K562 (cell line): ENCODE data around the gene B3GALT5. TPM values are rescaled to one million over a fixed set of nuclear protein-coding genes. Genes with fewer than 3 reads are reported as not detected.

Source experiments
- BRCA1 ChIP-seq, 2 experiments: fragments of 450-650 bp in 1 of 2; sonication (generic) in 1 of 2; formaldehyde crosslinking in 1 of 2; IDR thresholded peaks; 2 replicates each; pipeline versions ENCODE4 v1.5.0 to v1.6.1; 2017 to 2020; ENCODE audit warnings: mild to moderate bottlenecking in 1 of 2, missing genetic modification reagents in 1 of 2
- CSDE1 ChIP-seq, 2 experiments: fragments of 450-650 bp; IDR thresholded peaks; 2 replicates each; pipeline ENCODE4 v1.6.1; 2016; ENCODE audit warnings: mild to moderate bottlenecking in 1 of 2
- CTCFL ChIP-seq: IDR thresholded peaks from 2 replicates; pipeline ENCODE4 v1.6.1; 2011; ENCODE audit warnings: borderline replicate concordance, low read depth, mild to moderate bottlenecking, moderate library complexity, low read length; ENCODE audit not compliant: insufficient read depth, poor library complexity, severe bottlenecking
- DMBX1 ChIP-seq: fragments of 250-450 bp; sonication (Bioruptor Pico); IDR thresholded peaks from 2 replicates; pipeline ENCODE4 v1.8.0; 2022; ENCODE audit warnings: inconsistent platforms, mild to moderate bottlenecking, moderate library complexity, borderline replicate concordance
- ELK3 ChIP-seq: fragments of 450-650 bp; formaldehyde crosslinking; IDR thresholded peaks from 2 replicates; pipeline ENCODE4 v1.4.0; 2020; ENCODE audit warnings: mild to moderate bottlenecking
- RERE ChIP-seq: sonication (generic); formaldehyde crosslinking; IDR thresholded peaks from 2 replicates; pipeline ENCODE4 v1.8.0; 2023; ENCODE audit warnings: missing genetic modification reagents, mild to moderate bottlenecking, borderline replicate concordance
- TAL1 ChIP-seq: fragments of 450-650 bp; IDR thresholded peaks from 2 replicates; pipeline ENCODE4 v1.6.1; 2016; ENCODE audit warnings: mild to moderate bottlenecking
- ZBTB34 ChIP-seq: fragments of 250-450 bp; sonication (Bioruptor Pico); IDR thresholded peaks from 2 replicates; pipeline ENCODE4 v1.8.0; 2021; ENCODE audit warnings: mild to moderate bottlenecking, moderate library complexity
- ZNF174 ChIP-seq: fragments of 250-450 bp; sonication (Bioruptor Pico); IDR thresholded peaks from 2 replicates; pipeline ENCODE4 v1.4.0; 2020; ENCODE audit warnings: mild to moderate bottlenecking
- polyA plus RNA-seq, 8 experiments: library from polyadenylated mRNA; depleted of rRNA in 4 of 8; stranded (reverse) in 5 of 8; unstranded in 3 of 8; fragments of >200 nt; fragmentation: Nextera tagmentation in 2 of 8; fragmentation: Illumina TruSeq in 1 of 8; extraction: Ambion mirVana in 2 of 8; extraction: Trizol in 1 of 8; gene quantifications; 2 replicates each; pipeline versions ENCODE4 v1.2.1 to v1.2.3, GENCODE V29; 2011 to 2014; ENCODE audit warnings: inconsistent platforms in 1 of 8, missing spikeins in 1 of 8
- total RNA-seq, 7 experiments: library from RNA; depleted of rRNA in 6 of 7; stranded (reverse); fragments of >200 nt in 6 of 7; fragmentation: Illumina TruSeq in 2 of 7; extraction: Trizol in 2 of 7; gene quantifications; 2 replicates each; pipeline versions ENCODE4 v1.2.1 to v1.2.3, GENCODE V29; 2011 to 2021; ENCODE audit warnings: low replicate concordance in 1 of 7

B3GALT5 gene
- total and polyA plus RNA-seq, 9 of the 15 experiments (the other 6 are each of a cell fraction or from before 2014, with no cell fraction given), result 0.02 TPM; not detected in 8

- TF ChIP-seq CTCFL, result no peak
- TF ChIP-seq TAL1, result no peak
- no peak for TF ChIP-seq ZBTB34 (CRISPR knock-in tag)
- TF ChIP-seq ELK3 (CRISPR knock-in tag), result no peak
- TF ChIP-seq CSDE1 (IDR thresholded peaks at IDR 0.05), result no peak
- TF ChIP-seq ZNF174 (CRISPR knock-in tag), result no peak
- no peak for TF ChIP-seq DMBX1 (CRISPR knock-in tag)
- TF ChIP-seq RERE, result no peak
- TF ChIP-seq BRCA1 (IDR thresholded peaks at IDR 0.05), result no peak
- no peak for TF ChIP-seq BRCA1 (CRISPR knock-in tag; IDR thresholded peaks at IDR 0.05)
Measured at GRCh38 chr21:39638281-39638680, 25.5 kb downstream of the B3GALT5 start (continued).
